Cardiac fibroblast (primary cell): Measurements from ENCODE around the gene SFXN3.
"Not testable (repeated sequence)": the region's sequence is repeated elsewhere in the genome, so short reads cannot be mapped to it uniquely, and the experiment has no call there.

Experiments used
- DNase-seq, 2 donors: peaks; one replicate each; pipeline versions ENCODE4 v3.0.0 to v3.0.0-alpha.2; 2010; ENCODE audit warnings: low read depth in 2 of 2
- H3K4me3 ChIP-seq, 2 donors: replicated peaks in 1 of 2; 1 replicate in 1 of 2; 2 replicates in 1 of 2; pipeline ENCODE4 v1.5.1; 2011; ENCODE audit warnings: low read depth in 2 of 2, low read length in 2 of 2, mild to moderate bottlenecking in 2 of 2, moderate library complexity in 1 of 2
- TF ChIP-seq, protein P1 (sequence below): IDR thresholded peaks from one replicate; pipeline ENCODE4 v1.5.1; 2011; ENCODE audit warnings: low read depth, mild to moderate bottlenecking, low read length, inconsistent platforms

SFXN3 gene

DNA sequence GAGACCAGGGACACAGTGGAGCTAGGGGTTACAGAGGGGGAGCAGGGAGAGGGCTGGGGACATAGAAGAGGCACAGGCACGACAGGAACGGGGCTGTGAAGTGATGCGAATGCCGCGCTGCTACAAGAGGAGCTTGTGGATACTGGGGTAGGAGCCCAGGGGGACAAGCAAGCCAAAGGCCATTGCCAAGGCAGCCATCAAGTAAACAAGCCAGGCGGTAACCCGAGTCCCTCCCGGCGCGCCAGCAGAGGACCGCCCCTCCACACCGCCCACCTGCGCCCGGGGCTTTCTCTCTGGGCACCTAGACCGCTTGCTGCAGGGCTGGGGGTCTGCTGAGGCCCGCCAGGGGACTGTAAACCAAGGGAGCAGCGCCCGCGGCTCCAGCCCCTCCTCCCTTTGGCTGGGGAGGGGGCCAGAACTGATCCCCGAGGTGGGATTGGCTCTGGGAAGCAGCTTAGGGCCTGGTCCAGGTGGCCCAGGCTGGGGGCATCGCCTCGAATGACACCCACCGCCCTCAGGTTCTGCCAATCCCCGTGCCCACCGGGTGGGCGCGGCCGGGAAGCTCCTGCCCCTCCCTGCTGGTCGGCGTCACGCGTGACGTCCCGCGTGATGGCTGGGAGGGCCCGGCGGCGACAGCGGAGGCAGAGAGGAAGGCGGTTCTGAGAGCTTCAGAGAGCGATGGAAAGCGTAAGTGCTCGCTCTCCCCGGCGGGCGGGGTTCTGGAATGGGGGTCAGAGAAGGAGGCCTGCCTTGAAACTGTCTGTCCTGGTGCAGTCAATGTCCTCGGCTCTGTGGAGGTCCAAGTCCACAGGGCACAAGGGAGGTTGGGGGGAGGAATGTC is 982 bp downstream of the SFXN3 start:
- peak overlapping the region; percentile 61 to 77 for H3K4me3 ChIP-seq
- DNase-seq: peak; percentile 67 to 79
- TF ChIP-seq, protein P1, sequence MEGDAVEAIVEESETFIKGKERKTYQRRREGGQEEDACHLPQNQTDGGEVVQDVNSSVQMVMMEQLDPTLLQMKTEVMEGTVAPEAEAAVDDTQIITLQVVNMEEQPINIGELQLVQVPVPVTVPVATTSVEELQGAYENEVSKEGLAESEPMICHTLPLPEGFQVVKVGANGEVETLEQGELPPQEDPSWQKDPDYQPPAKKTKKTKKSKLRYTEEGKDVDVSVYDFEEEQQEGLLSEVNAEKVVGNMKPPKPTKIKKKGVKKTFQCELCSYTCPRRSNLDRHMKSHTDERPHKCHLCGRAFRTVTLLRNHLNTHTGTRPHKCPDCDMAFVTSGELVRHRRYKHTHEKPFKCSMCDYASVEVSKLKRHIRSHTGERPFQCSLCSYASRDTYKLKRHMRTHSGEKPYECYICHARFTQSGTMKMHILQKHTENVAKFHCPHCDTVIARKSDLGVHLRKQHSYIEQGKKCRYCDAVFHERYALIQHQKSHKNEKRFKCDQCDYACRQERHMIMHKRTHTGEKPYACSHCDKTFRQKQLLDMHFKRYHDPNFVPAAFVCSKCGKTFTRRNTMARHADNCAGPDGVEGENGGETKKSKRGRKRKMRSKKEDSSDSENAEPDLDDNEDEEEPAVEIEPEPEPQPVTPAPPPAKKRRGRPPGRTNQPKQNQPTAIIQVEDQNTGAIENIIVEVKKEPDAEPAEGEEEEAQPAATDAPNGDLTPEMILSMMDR: peak; percentile 1

DNA sequence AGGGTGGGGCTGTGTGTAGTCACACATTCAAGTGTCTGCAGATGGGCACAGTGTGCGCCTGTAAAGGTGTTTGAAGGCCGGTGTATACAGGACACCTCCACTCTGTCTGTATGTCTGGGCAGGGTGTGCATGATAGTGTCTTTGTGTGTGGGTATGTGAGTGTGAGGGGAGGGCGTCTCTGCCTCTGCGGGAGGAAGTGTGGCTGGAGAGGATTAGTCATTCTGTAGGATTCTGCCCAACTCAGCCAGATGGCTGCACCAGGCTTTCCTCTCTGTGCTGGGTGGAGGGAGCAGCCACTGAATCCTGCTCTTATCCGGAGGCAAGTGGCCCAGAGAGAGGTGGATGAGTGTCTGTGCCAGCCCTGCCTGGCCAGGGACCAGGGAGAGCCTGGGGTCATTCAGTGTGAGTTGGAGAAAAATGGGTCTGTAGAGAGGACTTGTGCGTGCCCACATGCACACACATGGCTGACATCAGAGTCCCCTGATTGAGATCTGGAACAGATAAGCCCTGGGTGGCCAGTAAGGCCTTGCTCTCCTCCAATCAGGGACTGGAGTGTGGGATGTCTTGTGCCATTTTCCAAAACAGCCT is 1.7 kb downstream of the SFXN3 start:
- peak overlapping the region; percentile 61 to 77 for H3K4me3 ChIP-seq
- DNase-seq: peak; percentile 87 to 90
- TF ChIP-seq, protein P1: no peak

DNA sequence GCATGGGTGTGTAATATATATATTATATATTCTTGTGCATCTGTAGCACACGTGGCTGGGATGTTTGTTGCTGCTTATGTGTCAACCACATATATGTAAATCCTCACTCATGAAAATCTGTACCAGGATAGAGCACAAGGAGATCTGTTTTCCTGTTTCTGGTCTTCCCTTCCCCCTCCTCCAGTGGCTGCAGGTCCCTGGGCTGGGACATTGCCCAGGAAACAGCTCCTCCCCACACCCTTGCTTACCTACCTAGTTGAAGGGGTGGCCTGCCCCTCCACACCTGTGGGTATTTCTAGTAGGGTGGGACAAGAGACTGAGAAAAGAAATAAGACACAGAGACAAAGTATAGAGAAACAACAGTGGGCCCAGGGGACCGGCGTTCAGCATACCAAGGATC is 2.2 kb downstream of the SFXN3 start:
- TF ChIP-seq, protein P1: no peak
- H3K4me3 ChIP-seq: peak overlapping the region; percentile 61 to 77
- no peak for DNase-seq

DNA sequence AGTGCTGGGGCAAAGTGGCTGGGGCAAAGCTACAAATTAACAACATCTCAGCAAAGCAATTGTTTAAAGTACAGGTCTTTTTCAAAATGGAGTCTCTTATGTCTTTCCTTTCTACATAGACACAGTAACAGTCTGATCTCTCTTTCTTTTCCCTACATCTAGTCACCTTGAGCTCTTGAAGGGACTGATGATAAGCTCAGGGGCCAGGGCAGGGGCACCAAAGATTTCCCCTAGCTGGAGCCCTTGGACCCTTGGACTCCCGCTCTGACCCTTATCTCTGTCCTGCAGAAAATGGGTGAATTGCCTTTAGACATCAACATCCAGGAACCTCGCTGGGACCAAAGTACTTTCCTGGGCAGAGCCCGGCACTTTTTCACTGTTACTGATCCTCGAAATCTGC is 3.4 kb downstream of the SFXN3 start:
- not testable (repeated sequence) for H3K4me3 ChIP-seq, DNase-seq

DNA sequence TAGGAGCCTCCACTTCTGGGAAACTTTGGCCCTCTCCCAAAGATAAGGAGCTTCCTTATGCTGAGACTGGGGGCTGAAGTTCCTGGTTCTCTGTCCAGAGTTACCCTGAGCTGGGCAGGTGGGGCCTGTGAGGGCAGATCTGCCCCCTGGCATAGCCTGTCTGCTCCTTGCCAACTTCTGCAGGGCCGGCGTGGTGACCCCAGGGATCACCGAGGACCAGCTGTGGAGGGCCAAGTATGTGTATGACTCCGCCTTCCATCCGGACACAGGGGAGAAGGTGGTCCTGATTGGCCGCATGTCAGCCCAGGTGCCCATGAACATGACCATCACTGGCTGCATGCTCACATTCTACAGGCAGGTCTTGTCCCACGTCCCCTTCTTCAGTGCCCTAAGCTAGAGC is 4.3 kb downstream of the SFXN3 start:
- H3K4me3 ChIP-seq: no peak overlapping the region
- TF ChIP-seq, protein P1: no peak
- DNase-seq: no peak

DNA sequence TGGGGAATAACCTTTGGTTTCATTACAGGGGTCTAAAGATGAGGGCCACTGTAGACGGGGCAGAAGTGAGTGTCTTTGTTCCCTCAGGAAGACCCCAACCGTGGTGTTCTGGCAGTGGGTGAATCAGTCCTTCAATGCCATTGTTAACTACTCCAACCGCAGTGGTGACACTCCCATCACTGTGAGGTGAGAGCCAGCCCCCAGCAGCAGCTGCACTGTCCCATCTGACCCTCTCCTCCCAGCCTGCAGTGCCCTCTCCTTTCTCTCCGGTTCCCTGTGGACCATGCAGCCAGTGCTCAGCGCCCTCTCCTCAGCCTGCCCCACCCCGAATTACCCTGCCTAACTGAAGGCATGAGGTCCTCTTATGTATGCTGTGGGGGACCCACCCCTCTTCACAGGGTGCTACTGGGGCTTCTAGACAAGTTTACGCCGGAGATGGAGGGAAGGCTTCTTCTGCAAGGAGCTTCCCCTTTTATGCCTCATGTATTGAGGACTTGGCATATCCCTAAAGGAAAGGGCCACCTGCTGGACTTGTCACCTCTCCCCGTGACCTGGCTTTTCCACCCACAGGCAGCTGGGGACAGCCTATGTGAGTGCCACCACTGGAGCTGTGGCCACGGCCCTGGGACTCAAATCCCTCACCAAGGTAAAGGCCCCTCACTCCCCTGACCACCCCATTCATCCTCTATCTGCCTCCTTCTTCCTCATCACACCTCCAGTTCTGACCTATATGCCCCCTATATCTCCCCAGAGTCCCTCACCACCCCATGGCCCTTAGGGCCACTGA is 5.1 kb downstream of the SFXN3 start:
- TF ChIP-seq, protein P1: no peak
- no peak overlapping the region for H3K4me3 ChIP-seq
- DNase-seq: no peak

DNA sequence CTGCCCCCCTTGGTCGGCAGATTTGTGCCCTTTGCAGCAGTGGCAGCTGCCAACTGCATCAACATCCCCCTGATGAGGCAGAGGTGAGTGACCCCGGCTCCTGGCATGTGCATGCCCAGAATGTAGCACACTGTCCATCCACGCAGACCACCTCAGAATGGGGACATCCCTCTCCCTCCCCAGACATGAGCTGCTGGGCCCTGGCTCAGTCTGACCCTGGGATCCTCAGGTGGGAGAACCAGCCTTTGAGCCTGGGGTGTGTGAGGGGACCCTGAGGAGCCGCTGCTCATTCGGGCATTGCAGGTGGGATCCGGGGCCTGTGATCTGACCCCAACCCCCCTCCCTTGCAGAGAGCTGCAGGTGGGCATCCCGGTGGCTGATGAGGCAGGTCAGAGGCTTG is 5.7 kb downstream of the SFXN3 start:
- TF ChIP-seq, protein P1: no peak
- no peak for DNase-seq
- no peak overlapping the region for H3K4me3 ChIP-seq
